HG02571 (cell line): ENCODE measurements around the gene IRS1.
"Not testable (repeated sequence)": the region's sequence is repeated elsewhere in the genome, so short reads cannot be mapped to it uniquely, and the experiment has no call there.

Experiments
- ATAC-seq: cut with Tn5 transposase; IDR thresholded peaks from one replicate; pipeline ENCODE4 v1.9.1; 2021; ENCODE audit warnings: mild to moderate bottlenecking, moderate library complexity; ENCODE audit not compliant: unreplicated experiment

The IRS1 gene

GRCh38 chr2:226799211-226799975 is at the start of gene IRS1:
Gene IRS1 (minus strand): TSS chr2:226799820. CDS start chr2:226798738, 1,082 bp downstream.
- ATAC-seq: peak; percentile 34

- no peak for ATAC-seq
Observed at GRCh38 chr2:226849349-226849748, 49.7 kb upstream of the IRS1 start.

GRCh38 chr2:226847511-226847910 is 47.9 kb upstream of the IRS1 start:
- ATAC-seq: no peak

- ATAC-seq: no peak
Observed at GRCh38 chr2:226847090-226847489, 47.5 kb upstream of the IRS1 start.

GRCh38 chr2:226845386-226846116 is 45.9 kb upstream of the IRS1 start:
- ATAC-seq: peak; percentile 52

- ATAC-seq: not testable (repeated sequence)
Observed at GRCh38 chr2:226843001-226843400, 43.4 kb upstream of the IRS1 start.

GRCh38 chr2:226839951-226840350 is 40.3 kb upstream of the IRS1 start:
- ATAC-seq: no peak

GRCh38 chr2:226839161-226839560 is 39.5 kb upstream of the IRS1 start:
- ATAC-seq: no peak

- no peak for ATAC-seq
Observed at GRCh38 chr2:226838722-226839121, 39.1 kb upstream of the IRS1 start.

GRCh38 chr2:226837787-226838603 is 38.4 kb upstream of the IRS1 start:
- no peak for ATAC-seq

- ATAC-seq: no peak
Observed at GRCh38 chr2:226837334-226837733, 37.7 kb upstream of the IRS1 start.

- ATAC-seq: no peak
Observed at GRCh38 chr2:226836548-226836885, 36.9 kb upstream of the IRS1 start.

- peak; percentile 81 for ATAC-seq
Observed at GRCh38 chr2:226835796-226836547, 36.4 kb upstream of the IRS1 start, which contains the start of gene RHBDD1. Gene RHBDD1 (plus strand): TSS chr2:226836054. CDS start chr2:226864694, 28,640 bp downstream.

GRCh38 chr2:226835420-226835795 is 35.8 kb upstream of the IRS1 start:
- ATAC-seq: peak; percentile 22

GRCh38 chr2:226834880-226835279 is 35.3 kb upstream of the IRS1 start:
- not testable (repeated sequence) for ATAC-seq

GRCh38 chr2:226832061-226832460 is 32.4 kb upstream of the IRS1 start:
- ATAC-seq: no peak

GRCh38 chr2:226831266-226831665 is 31.6 kb upstream of the IRS1 start:
- ATAC-seq: no peak

- ATAC-seq: no peak
Observed at GRCh38 chr2:226829721-226830631, 30.4 kb upstream of the IRS1 start.

- no peak for ATAC-seq
Observed at GRCh38 chr2:226828191-226828590, 28.6 kb upstream of the IRS1 start.

- ATAC-seq: no peak
Observed at GRCh38 chr2:226825056-226825455, 25.4 kb upstream of the IRS1 start.
